Fibroblast of lung (primary cell): ENCODE measurements around the gene POU2F1. TPM values are rescaled to one million over a fixed set of nuclear protein-coding genes. Genes with fewer than 3 reads are reported as not detected.

Source experiments
- DNase-seq, 2 donors: peaks; one replicate each; pipeline versions ENCODE4 v3.0.0 to v3.0.0-alpha.2; 2010; ENCODE audit warnings: low read depth in 2 of 2
- H2AFZ ChIP-seq: 2 replicates; pipeline ENCODE4 v1.5.1; 2012; ENCODE audit warnings: low read length, control low read depth, inconsistent platforms
- H3K27ac ChIP-seq: 2 replicates; pipeline ENCODE4 v1.5.1; 2011; ENCODE audit warnings: low read length, control low read depth; ENCODE audit not compliant: insufficient read depth
- H3K27me3 ChIP-seq: 2 replicates; pipeline ENCODE4 v1.5.1; 2011; ENCODE audit warnings: mild to moderate bottlenecking, low read length; ENCODE audit not compliant: control insufficient read depth, insufficient read depth
- H3K36me3 ChIP-seq: 2 replicates; pipeline ENCODE4 v1.5.1; 2011; ENCODE audit warnings: low read length; ENCODE audit not compliant: control insufficient read depth, insufficient read depth
- H3K4me1 ChIP-seq: 2 replicates; pipeline ENCODE4 v1.5.1; 2011; ENCODE audit warnings: low read length; ENCODE audit not compliant: control insufficient read depth, insufficient read depth; ENCODE audit errors: extremely low read depth
- H3K4me2 ChIP-seq: 2 replicates; pipeline ENCODE4 v1.5.1; 2011; ENCODE audit warnings: low read length, control low read depth; ENCODE audit not compliant: insufficient read depth; ENCODE audit errors: extremely low read depth
- H3K4me3 ChIP-seq, 4 experiments: fragments of 200-600 bp in 1 of 4; sonication (generic) in 1 of 4; replicated peaks in 1 of 4; 2 replicates each; pipeline ENCODE4 v1.5.1; 2011 to 2016; ENCODE audit warnings: low read length in 4 of 4, low read depth in 3 of 4, mild to moderate bottlenecking in 3 of 4, control low read depth in 2 of 4, inconsistent platforms in 1 of 4, mixed read lengths in 1 of 4; ENCODE audit not compliant: insufficient read depth in 1 of 4; ENCODE audit errors: control extremely low read depth in 1 of 4
- H3K79me2 ChIP-seq: 2 replicates; pipeline ENCODE4 v1.5.1; 2012; ENCODE audit warnings: mild to moderate bottlenecking, low read length, inconsistent platforms; ENCODE audit not compliant: control insufficient read depth, insufficient read depth
- H3K9ac ChIP-seq: 2 replicates; pipeline ENCODE4 v1.5.1; 2011; ENCODE audit warnings: mild to moderate bottlenecking, low read length, control low read depth; ENCODE audit not compliant: insufficient read depth
- H3K9me3 ChIP-seq: 2 replicates; pipeline ENCODE4 v1.5.1; 2012; ENCODE audit warnings: low read depth, low read length; ENCODE audit not compliant: control insufficient read depth, insufficient read depth
- H4K20me1 ChIP-seq: 2 replicates; pipeline ENCODE4 v1.5.1; 2011; ENCODE audit warnings: low read length; ENCODE audit not compliant: control insufficient read depth, insufficient read depth; ENCODE audit errors: extremely low read depth
- CTCF ChIP-seq, 2 donors: IDR thresholded peaks in 1 of 2; conservative IDR thresholded peaks in 1 of 2; 1 replicate in 1 of 2; 2 replicates in 1 of 2; pipeline ENCODE4 v1.5.1; 2011 to 2012; ENCODE audit warnings: low read length in 2 of 2, control low read depth in 1 of 2, inconsistent platforms in 1 of 2, low read depth in 1 of 2, mild to moderate bottlenecking in 1 of 2
- EZH2 ChIP-seq: IDR thresholded peaks from 2 replicates; pipeline ENCODE4 v1.5.1; 2012; ENCODE audit warnings: low read length, control low read depth, mild to moderate bottlenecking; ENCODE audit errors: missing control alignments
- polyA plus RNA-seq, 2 donors: library from polyadenylated mRNA; depleted of rRNA in 1 of 2; stranded (reverse) in 1 of 2; unstranded in 1 of 2; fragments of >200 nt; gene quantifications; 2 replicates each; pipeline ENCODE4 v1.2.1, GENCODE V29; 2011 to 2012; ENCODE audit warnings: missing spikeins in 1 of 2
- total RNA-seq: library from RNA; depleted of rRNA; stranded (reverse); fragments of >200 nt; gene quantifications from 2 replicates; pipeline ENCODE4 v1.2.1, GENCODE V29; 2014

Gene POU2F1
- total and polyA plus RNA-seq, 2 donors (not counting 1 experiment from before 2014, with no cell fraction given): 3.5 to 4.3 TPM

GRCh38 chr1:167373398-167373797 is 152.7 kb downstream of the POU2F1 start:
- Histone ChIP-seq H2AFZ (no peak overlapping the region), H3K27me3 (no peaks in the 10 kb centered on the region), H3K36me3 (no peaks in the 10 kb centered on the region), H3K4me1 (no peaks in the 10 kb centered on the region), H3K9me3 (no peaks in the 10 kb centered on the region), H4K20me1 (no peaks in the 10 kb centered on the region), H3K9ac (no peak overlapping the region), H3K27ac (no peak overlapping the region), H3K79me2 (no peaks in the 10 kb centered on the region), H3K4me3 (no peak overlapping the region), H3K4me2 (no peak overlapping the region)
- peak; percentile 53 to 68 for DNase-seq
- TF ChIP-seq EZH2: no peak
- TF ChIP-seq CTCF (conservative IDR thresholded peaks at IDR 0.05 in 1 of 2, IDR thresholded peaks at IDR 0.05 in 1 of 2; ENCODE audit: low read depth in 1 of 2, low read length in 2 of 2): no peak

- no peaks in the 10 kb centered on the region for H4K20me1 ChIP-seq
- H3K9ac ChIP-seq: no peak overlapping the region
- no peaks in the 10 kb centered on the region for H3K9me3 ChIP-seq
- no peaks in the 10 kb centered on the region for H3K27me3 ChIP-seq
- H3K4me3 ChIP-seq: no peak overlapping the region
- H3K4me2 ChIP-seq: no peak overlapping the region
- TF ChIP-seq CTCF (conservative IDR thresholded peaks at IDR 0.05 in 1 of 2, IDR thresholded peaks at IDR 0.05 in 1 of 2; ENCODE audit: low read depth in 1 of 2, low read length in 2 of 2) (no peak), EZH2 (no peak)
- no peak overlapping the region for H2AFZ ChIP-seq
- H3K4me1 ChIP-seq: no peaks in the 10 kb centered on the region
- H3K27ac ChIP-seq: no peak overlapping the region
- no peak for DNase-seq
- H3K36me3 ChIP-seq: no peaks in the 10 kb centered on the region
- no peaks in the 10 kb centered on the region for H3K79me2 ChIP-seq
Measured at GRCh38 chr1:167373986-167374385, 153.3 kb downstream of the POU2F1 start.

GRCh38 chr1:167375949-167376348 is 155.3 kb downstream of the POU2F1 start:
- Histone ChIP-seq H3K4me2 (no peak overlapping the region), H3K27me3 (no peaks in the 10 kb centered on the region), H3K9me3 (no peaks in the 10 kb centered on the region), H3K9ac (no peak overlapping the region), H3K79me2 (no peaks in the 10 kb centered on the region), H4K20me1 (no peaks in the 10 kb centered on the region), H3K36me3 (no peaks in the 10 kb centered on the region), H3K4me3 (no peak overlapping the region), H3K4me1 (no peaks in the 10 kb centered on the region), H3K27ac (no peak overlapping the region), H2AFZ (no peak overlapping the region)
- TF ChIP-seq EZH2 (no peak), CTCF (conservative IDR thresholded peaks at IDR 0.05 in 1 of 2, IDR thresholded peaks at IDR 0.05 in 1 of 2; ENCODE audit: low read depth in 1 of 2, low read length in 2 of 2) (no peak)
- no peak for DNase-seq
